A673 (cell line): Measurements from ENCODE around the gene TBCE.

ENCODE experiments used
- CTCF ChIP-seq: fragments of 300-800, 200-600 bp; sonication (generic); conservative IDR thresholded peaks from 2 replicates; pipeline ENCODE4 v1.5.1; 2017; ENCODE audit warnings: low read depth, mild to moderate bottlenecking, antibody characterized with exemption, low read length, moderate library complexity, mixed read lengths
- EZH2 ChIP-seq: fragments of 200-600 bp; sonication (generic); IDR thresholded peaks from 2 replicates; pipeline ENCODE4 v1.6.1; 2017; ENCODE audit warnings: borderline replicate concordance, low read depth, mild to moderate bottlenecking, mixed read lengths, antibody characterized with exemption, low read length; ENCODE audit not compliant: poor library complexity, severe bottlenecking

DNA sequence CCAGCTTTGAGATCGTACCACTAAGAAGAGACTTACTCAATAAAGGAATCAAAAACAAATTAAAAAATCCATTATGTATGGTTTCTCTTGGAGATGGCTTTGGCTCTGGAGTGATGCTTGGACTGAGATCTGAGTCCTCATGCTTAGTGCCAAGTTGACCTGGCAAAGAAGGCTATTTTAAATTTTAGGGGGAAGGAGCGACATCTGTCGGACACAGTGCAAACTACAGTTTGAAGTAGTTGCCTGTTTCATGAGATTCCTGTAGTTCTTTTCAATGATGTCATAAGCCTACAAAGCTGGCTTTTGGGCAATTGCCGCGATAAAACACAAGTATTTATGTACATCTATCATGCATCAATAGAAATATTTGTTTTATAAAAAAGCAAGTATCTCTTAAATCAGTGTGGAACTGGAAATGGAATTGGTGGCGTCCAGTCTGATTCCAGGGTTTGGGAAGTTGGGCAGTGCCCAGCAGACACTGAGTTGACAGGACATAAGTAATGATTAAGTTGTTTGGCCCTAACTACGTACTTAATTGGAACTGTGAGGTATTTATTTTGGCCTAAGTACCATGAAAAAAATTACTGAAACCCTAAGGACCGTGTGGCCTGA lies 50.0 kb downstream of the TBCE start:
- TF ChIP-seq CTCF (peak; percentile 68), EZH2 (no peak)
